GM12874 (cell line): Measurements from ENCODE around the gene PRSS3.

ENCODE experiments used
- CTCF ChIP-seq: IDR thresholded peaks from 2 replicates; pipeline ENCODE4 v1.5.1; 2011; ENCODE audit warnings: low read depth, mild to moderate bottlenecking, control low read depth, low read length, moderate library complexity; ENCODE audit not compliant: insufficient read depth

Gene PRSS3

GRCh38 chr9:33818167-33818846 is 22.9 kb downstream of the PRSS3 start:
- TF ChIP-seq CTCF = no peak

GRCh38 chr9:33818847-33819500 is 23.6 kb downstream of the PRSS3 start:
- no peak for TF ChIP-seq CTCF

GRCh38 chr9:33820231-33820745 is 24.9 kb downstream of the PRSS3 start:
- TF ChIP-seq CTCF = no peak

- no peak for TF ChIP-seq CTCF
Measured at GRCh38 chr9:33823801-33824200, 28.4 kb downstream of the PRSS3 start.

GRCh38 chr9:33835625-33836260 is 40.4 kb downstream of the PRSS3 start:
- no peak for TF ChIP-seq CTCF

- no peak for TF ChIP-seq CTCF
Measured at GRCh38 chr9:33837138-33837537, 41.8 kb downstream of the PRSS3 start.

GRCh38 chr9:33840381-33840780 is 45.0 kb downstream of the PRSS3 start:
- TF ChIP-seq CTCF = no peak
